Osteocyte (in vitro differentiated cells): Measurements from ENCODE around the gene ABHD17C. TPM values are rescaled to one million over a fixed set of nuclear protein-coding genes. Genes with fewer than 3 reads are reported as not detected.

Source experiments
- DNase-seq: peaks from one replicate; pipeline ENCODE4 v3.0.0; 2021; ENCODE audit warnings: mixed read lengths; ENCODE audit not compliant: unreplicated experiment; ENCODE audit errors: extremely low spot score
- H3K27ac Mint-ChIP-seq: one replicate; pipeline ENCODE4 v1.8.0; 2021; ENCODE audit warnings: mild to moderate bottlenecking, mixed read lengths; ENCODE audit not compliant: unreplicated experiment
- H3K27me3 Mint-ChIP-seq: one replicate; pipeline ENCODE4 v1.8.0; 2021; ENCODE audit warnings: mixed read lengths; ENCODE audit not compliant: unreplicated experiment
- H3K36me3 Mint-ChIP-seq: one replicate; pipeline ENCODE4 v1.8.0; 2021; ENCODE audit warnings: mixed read lengths; ENCODE audit not compliant: unreplicated experiment
- H3K4me1 Mint-ChIP-seq: one replicate; pipeline ENCODE4 v1.8.0; 2021; ENCODE audit warnings: mixed read lengths; ENCODE audit not compliant: unreplicated experiment
- H3K4me3 Mint-ChIP-seq: one replicate; pipeline ENCODE4 v1.8.0; 2021; ENCODE audit warnings: mild to moderate bottlenecking, moderate library complexity, mixed read lengths; ENCODE audit not compliant: unreplicated experiment
- H3K9me3 Mint-ChIP-seq: one replicate; pipeline ENCODE4 v1.8.0; 2021; ENCODE audit warnings: mixed read lengths; ENCODE audit not compliant: unreplicated experiment
- CTCF ChIP-seq: fragments of 200-600 bp; sonication (generic); IDR thresholded peaks from 2 replicates; pipeline ENCODE4 v1.5.0; 2021; ENCODE audit warnings: antibody characterized with exemption, mild to moderate bottlenecking, moderate library complexity
- total RNA-seq: library from RNA; stranded (reverse); gene quantifications from 2 replicates; pipeline ENCODE4 v1.2.1, GENCODE V29; 2021

ABHD17C gene
- total RNA-seq, 1 donor from 2014 or later, result 14.4 TPM

GRCh38 chr15:80711886-80712285, 16.8 kb downstream of the ABHD17C start:
- no peaks in the 10 kb centered on the region for H3K27me3 Mint-ChIP-seq
- TF ChIP-seq CTCF, result no peak
- H3K27ac Mint-ChIP-seq, result no peak overlapping the region
- H3K4me3 Mint-ChIP-seq, result no peak overlapping the region
- no peaks in the 10 kb centered on the region for H3K9me3 Mint-ChIP-seq
- H3K36me3 Mint-ChIP-seq, result peaks cover 6% of the 10 kb centered on the region
- DNase-seq, result no peak
- peaks cover 24% of the 10 kb centered on the region for H3K4me1 Mint-ChIP-seq

DNA sequence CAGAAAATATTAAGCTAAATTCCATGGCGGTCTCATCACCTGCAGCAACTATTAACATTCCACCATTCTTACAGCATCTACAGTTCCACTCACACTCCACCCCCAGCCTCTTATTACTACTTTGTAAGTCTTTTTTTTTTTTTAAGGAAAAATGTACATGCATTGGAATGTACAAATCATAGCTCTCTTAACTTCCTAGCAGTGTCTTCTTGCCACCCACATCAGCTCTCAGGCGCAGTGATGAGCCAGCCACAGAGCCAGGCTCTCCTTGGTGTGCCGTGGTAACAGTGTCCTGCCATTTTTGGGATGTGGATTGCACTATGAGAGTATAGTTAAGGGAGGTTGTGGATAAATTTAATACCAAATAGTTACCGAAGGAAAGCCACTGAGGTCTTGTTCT, 17.8 kb downstream of the ABHD17C start:
- no peak for TF ChIP-seq CTCF
- H3K9me3 Mint-ChIP-seq, result no peaks in the 10 kb centered on the region
- no peaks in the 10 kb centered on the region for H3K27me3 Mint-ChIP-seq
- peak overlapping the region; percentile 43 for H3K27ac Mint-ChIP-seq
- peaks cover 6% of the 10 kb centered on the region for H3K36me3 Mint-ChIP-seq
- H3K4me3 Mint-ChIP-seq, result no peak overlapping the region
- H3K4me1 Mint-ChIP-seq, result peaks cover 22% of the 10 kb centered on the region
- DNase-seq, result no peak

DNA sequence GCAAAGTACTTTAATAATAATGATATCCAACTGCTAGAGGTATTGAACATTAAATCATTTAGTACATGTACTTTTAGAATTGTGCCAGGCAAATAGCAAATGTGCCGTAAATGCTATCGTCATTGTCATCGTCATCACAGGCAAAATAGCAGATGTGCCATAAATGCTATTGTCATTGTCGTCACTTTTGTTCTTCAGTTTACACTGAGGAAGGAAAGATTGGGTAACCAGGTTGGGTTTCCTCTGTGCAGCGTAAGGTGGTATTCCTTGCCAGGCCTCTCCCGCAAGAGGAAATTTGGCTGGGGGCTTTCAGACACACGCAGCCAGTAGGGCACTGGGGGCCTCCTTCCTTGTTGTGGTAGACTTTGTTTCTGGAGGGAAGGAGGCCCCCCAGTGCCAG, 26.4 kb downstream of the ABHD17C start:
- H3K27me3 Mint-ChIP-seq, result no peaks in the 10 kb centered on the region
- H3K4me3 Mint-ChIP-seq, result no peak overlapping the region
- DNase-seq, result no peak
- TF ChIP-seq CTCF, result no peak
- peaks cover 2% of the 10 kb centered on the region for H3K4me1 Mint-ChIP-seq
- peaks cover 11% of the 10 kb centered on the region for H3K36me3 Mint-ChIP-seq
- H3K27ac Mint-ChIP-seq, result no peak overlapping the region
- peaks cover 4% of the 10 kb centered on the region for H3K9me3 Mint-ChIP-seq

- peaks cover 4% of the 10 kb centered on the region for H3K9me3 Mint-ChIP-seq
- H3K4me1 Mint-ChIP-seq, result peaks cover 11% of the 10 kb centered on the region
- DNase-seq, result no peak
- no peak overlapping the region for H3K4me3 Mint-ChIP-seq
- H3K27ac Mint-ChIP-seq, result no peak overlapping the region
- H3K27me3 Mint-ChIP-seq, result no peaks in the 10 kb centered on the region
- no peak for TF ChIP-seq CTCF
- H3K36me3 Mint-ChIP-seq, result peaks cover 15% of the 10 kb centered on the region
These were observed 27.7 kb downstream of the ABHD17C start for GRCh38 chr15:80722811-80723210.

- DNase-seq, result no peak
- Mint-ChIP-seq H3K36me3 (peaks cover 6% of the 10 kb centered on the region), H3K27me3 (no peaks in the 10 kb centered on the region), H3K4me3 (no peak overlapping the region), H3K27ac (no peak overlapping the region), H3K9me3 (no peaks in the 10 kb centered on the region), H3K4me1 (peaks cover 11% of the 10 kb centered on the region)
- TF ChIP-seq CTCF, result no peak
These were observed 32.1 kb downstream of the ABHD17C start for GRCh38 chr15:80727196-80727595.
